Mucosa of gallbladder (tissue), 1 donor: ENCODE data around the gene PLPP1. TPM values are rescaled to one million over a fixed set of nuclear protein-coding genes. Genes with fewer than 3 reads are reported as not detected.

Experiments used
- DNase-seq: peaks from one replicate; pipeline ENCODE4 v3.0.0-alpha.2; 2020; ENCODE audit warnings: low spot score
- total RNA-seq: library from RNA; stranded (reverse); gene quantifications from one replicate; pipeline ENCODE4 v1.2.1, GENCODE V29; 2021
- donor health status: DM: no; HTN: no; CAD: no.

Gene PLPP1
- total RNA-seq, 1 donor from 2014 or later, result 146 TPM

DNA sequence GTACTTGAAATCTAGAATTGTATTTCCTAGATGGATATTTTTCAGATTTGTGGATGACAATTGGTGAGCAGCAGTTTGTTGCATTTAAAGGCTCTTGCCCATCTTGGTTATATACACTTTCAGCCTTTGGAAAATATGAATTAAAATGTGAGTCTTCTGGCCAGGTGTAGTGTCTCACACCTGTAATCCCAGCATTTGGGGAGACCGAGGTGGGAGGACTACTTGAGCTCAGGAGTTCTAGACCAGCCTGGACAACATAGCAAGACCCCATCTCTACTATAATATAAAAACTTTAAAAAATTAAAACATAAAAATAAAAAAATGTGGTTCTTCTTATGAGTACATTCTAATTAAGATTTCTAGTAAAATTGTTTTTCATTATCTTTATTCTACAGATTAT lies 125.0 kb downstream of the PLPP1 start:
- no peak for DNase-seq

DNA sequence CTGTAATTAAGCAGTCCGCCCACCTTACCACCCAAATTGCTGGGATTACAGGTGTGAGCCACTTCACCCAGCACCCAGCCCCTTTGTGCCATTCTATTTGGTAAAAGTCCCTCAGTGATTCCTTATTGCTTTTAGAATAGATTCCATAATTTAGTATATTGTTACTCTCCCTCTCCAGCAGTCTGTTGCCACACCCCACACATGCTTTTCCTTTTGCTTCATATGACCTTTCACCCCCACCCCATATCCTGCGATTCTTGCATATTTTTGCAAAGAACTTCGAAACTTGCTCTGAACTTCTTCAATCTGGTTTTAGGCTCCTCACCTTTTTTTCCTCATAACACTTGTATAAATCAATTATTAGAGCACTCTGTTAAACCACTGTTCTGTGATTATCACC lies 126.8 kb downstream of the PLPP1 start:
- DNase-seq, result no peak

DNA sequence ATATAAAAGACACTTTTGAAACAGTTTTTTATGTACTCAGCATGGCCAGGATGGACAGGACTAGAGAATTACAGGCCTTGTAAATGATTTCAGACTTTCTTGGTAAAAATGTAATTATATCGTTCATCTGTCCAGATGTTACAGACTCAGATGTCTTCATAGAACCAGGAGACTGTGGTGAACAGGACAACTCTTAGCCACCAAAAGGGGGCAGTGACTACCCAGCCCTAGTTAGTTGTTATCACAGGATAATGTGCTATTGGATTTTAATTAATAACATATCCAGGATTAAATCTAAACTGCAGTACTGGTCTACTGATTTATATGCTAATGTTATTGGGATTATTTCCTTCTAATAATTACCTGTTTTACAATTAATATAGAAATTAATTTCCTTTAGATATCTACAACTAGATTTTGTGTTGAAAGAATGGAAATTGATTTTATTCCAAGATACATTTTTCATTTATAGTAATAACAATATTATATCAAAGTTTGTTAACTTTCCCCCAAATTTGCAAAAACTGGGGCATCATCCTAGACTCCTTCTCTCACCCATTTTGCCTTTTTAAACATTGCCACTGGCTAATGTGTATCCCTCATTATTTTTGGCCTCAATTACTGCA lies 127.6 kb downstream of the PLPP1 start:
- DNase-seq, result no peak

DNA sequence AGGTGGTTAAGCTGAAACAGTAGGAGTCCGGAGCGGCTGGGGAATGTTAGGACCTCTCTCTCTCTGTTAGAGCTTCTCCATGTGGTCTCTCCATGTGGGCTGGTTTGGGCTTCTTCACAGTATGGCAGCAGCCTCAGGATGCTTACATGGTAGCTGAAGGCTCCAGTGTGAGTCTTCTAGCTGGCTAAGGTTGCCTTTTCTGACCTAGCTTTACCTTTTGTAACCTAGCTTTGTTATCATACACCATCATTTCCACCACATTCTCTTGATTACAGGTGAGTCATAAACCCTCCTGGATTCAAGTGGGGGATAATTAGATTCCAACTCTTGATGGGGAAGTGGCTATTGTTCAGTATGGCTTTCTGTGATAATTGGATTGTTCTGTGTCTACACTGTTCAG lies 128.5 kb downstream of the PLPP1 start:
- DNase-seq, result no peak

DNA sequence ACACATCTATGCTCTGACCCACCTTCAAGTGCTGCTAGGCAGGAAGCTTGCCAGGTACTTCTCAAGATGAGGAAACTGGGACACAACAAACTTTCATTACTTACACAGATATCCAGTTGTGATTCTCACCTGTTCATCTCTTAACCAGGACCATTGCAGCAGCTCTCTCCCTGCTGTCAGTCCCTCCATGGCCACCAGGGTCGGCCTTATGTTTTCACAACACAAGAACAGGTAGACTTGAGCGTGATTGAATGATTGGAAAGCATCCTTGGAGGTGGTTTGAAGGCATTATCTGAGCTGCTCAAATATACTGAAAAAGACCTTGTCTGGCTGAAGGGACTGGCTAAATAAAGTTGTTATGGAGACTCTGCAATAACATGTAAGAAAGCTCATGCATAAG lies 132.6 kb downstream of the PLPP1 start:
- DNase-seq, result no peak

DNA sequence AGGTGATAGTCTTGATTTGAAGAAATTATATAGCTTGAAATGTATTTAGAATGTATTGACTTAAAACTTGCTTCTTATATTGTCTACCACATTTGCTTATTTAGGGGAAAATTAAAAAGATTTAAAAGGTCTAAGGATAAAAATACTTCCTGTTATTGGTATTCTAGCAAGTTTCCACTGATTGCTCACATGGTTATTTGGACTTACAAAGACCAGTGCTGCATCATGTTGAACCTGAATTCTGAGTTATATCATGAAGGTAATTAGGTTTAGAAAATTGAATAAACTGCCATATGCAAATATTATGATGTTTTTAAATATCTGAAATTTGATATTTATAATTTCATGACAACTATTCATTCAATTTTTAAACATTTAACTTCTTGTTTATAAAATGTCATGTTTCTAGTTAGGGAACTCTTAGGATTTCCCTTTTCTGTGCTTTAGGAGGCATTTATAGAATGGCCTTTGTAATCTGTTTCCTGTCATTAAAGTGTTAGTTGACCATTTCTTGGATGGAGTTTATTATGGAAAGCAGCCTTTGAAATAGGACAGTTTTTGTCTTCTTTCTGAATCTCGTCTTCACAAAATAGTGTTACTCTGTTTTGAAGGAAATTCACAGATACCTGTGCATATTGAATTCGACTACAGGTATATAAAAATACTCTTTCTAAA lies 141.1 kb downstream of the PLPP1 start:
- no peak for DNase-seq

DNA sequence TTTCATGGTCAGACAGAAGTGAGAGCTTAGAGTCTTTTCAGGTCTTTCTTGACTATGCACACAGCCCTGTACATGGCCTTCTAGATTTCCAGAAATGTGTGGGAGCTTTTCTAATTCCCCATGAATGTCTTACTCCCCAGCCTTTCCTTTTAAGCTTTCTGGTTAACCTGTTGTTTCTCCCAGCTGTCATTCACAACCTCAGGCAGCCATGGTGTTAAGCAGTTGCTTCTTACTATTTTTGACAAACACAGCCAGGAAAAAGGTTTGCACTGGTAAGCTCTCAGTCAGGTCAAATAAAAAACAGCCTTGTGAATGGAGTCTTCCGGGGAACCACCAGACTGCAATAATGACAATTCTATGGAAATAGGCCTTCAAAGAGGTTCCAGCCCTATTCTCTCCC lies 142.1 kb downstream of the PLPP1 start:
- DNase-seq, result no peak

DNA sequence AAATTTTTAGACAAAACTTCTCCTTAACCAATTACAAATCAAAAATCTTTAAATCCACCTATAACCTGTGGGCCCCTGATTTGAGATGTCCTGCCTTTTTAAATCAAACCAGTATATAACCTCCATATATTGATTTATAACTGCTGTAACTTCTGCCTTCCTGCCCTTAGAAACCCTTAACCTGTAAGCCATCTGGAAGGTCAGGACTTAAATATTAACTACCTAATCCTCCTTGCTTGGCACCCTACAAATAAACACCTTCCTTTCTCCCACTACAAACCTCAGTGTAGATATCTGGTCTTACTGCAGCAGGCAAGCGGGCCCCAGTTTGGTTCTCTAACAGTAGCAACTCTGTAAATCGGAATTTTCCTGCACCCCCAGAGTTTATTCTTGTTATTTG lies 143.1 kb downstream of the PLPP1 start:
- DNase-seq, result no peak

DNA sequence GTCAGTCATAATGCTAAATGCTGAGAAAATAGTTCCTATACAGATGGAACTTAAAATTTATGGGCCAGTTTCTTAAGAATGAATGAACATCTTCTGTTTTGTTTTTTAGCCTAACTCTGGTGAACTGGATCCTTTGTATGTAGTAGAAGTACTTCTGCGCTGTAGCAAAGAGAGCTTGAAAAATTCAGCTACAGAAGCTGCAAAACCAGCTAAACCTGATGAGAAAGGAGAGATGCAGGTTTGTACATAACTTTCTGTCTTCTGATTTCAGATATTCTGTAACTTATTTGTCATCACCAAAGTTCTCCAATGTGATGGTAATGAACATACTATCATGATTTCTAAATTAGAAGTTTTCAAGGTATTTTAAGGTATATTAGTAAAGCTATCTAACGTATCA lies 146.9 kb downstream of the PLPP1 start:
- no peak for DNase-seq

DNA sequence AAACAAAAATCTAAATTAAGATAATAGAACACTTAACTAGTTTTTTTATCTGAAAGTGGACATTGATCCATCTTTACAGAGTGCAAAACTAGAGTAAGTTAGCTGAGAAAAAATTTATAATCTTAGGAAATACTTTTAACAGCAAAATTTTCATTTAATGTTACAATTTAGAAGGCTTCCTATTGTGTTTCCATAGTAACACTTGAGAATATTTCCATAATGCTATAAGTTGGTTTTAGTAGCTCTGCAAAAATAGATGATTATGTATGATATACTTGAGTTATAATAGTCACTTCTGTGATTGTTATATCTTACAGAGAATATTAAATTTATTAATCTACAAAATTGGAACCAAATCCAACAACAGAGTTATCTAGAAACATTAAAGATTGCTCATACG lies 148.4 kb downstream of the PLPP1 start:
- DNase-seq, result no peak

DNA sequence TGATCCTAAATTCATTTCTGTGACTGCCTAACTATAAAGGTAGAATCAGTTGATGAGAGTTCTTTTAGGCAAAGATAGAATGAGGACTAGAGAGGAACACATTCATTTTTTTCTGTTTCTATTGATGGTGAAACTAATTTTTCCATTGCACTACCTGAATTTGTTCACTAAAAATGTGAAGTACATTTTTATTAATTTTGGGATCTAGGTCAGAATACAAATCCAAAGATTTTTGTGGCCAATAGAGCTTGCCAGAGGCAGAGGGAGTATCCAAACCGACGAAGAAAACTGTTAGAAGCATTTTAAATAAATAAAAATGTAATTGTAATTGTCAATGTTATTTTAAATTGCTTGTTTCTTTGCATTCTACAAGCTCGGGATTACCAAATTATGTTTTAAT lies 148.9 kb downstream of the PLPP1 start:
- no peak for DNase-seq

DNA sequence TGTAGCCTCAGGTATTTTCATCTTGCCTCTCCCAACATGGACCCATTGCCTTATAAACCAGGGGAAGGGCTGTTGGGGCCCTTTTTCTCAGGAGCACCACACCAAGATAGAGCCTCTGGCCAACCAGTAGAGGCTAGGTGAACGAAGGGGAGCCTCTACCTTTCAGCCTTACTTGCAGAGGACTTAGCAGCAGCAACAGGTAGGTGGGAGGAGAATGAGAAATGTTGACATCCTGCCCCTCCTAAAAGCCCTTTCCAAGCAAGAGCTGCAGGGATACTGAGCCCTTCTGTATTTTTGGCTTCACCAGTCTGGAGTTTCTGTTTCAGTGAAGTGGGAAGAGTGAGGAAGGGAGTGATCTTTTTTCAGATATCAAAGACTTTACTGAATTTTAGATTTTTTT lies 149.5 kb downstream of the PLPP1 start:
- no peak for DNase-seq

DNA sequence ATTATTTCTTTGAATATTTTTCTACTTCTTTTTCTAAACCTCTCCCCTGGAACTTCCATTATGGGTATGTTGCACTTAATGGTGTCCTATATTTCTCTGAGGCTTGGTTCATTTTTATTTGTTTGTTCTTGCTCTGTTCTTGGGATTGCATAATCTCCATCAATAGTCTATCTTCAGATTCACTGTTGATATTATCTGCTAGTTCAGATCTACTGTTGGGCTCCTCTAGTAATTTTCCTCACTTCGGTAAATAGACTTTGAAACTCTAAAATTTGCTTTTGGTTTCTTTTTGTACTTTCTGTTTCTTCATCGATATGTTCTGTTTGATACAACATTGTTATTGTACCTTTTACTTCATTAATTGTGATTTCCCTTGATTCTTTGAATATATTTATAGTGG lies 150.7 kb downstream of the PLPP1 start:
- no peak for DNase-seq

DNA sequence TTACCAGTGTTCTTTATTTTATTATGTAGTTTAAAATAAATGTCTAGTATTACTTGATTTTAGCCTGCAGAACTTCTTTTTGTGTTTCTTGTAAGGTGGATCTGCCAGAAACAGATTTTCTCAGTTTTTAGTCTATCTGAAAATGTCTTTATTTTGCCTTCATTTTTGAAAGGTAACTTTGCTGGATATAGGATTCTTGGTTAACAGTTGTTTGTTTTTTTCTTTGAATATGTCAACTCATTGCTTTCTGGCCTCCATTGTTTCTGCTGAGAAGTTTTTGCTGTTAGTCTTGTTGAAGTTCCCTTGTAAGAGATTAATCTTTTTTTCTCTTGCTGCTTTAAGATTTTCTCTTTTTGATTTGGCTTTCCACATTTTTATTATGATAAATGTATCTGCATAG lies 151.5 kb downstream of the PLPP1 start:
- no peak for DNase-seq

DNA sequence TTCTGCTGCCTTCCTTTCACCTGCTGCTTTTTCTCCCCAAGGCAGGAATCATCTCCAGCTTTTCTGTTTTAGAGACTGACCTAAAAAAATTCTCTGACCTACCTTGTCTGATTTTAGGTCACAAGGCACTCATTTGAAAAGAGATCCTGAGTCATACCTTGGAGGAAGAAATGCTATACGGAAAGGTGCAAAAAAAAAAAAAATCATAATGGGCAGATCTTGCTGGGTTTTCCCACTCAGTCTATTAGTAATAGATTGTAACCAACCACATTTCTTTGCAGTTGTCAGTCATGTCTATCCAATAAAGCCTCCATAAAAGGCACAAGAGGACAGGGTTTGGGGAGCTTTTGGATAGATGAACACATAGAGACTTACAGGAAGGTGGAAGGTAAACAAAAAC lies 157.0 kb downstream of the PLPP1 start:
- DNase-seq, result no peak

Other genes starting within 250 kb of the PLPP1 start
- gene DHX29, start 227.3 kb downstream of the PLPP1 start, total RNA-seq, result 31.6 TPM
- gene MTREX, start 227.0 kb downstream of the PLPP1 start, total RNA-seq, result 61.1 TPM
- 25.4 TPM for gene SLC38A9, start 177.4 kb upstream of the PLPP1 start, total RNA-seq
- not detected for gene DDX4, start 203.1 kb upstream of the PLPP1 start, total RNA-seq